Fibroblast of lung (primary cell): ENCODE measurements around the gene TRPM4. TPM values are rescaled to one million over a fixed set of nuclear protein-coding genes. Genes with fewer than 3 reads are reported as not detected.
"Not testable (repeated sequence)": the region's sequence is repeated elsewhere in the genome, so short reads cannot be mapped to it uniquely, and the experiment has no call there.

ENCODE experiments used
- DNase-seq, 2 donors: peaks; one replicate each; pipeline versions ENCODE4 v3.0.0 to v3.0.0-alpha.2; 2010; ENCODE audit warnings: low read depth in 2 of 2
- H2AFZ ChIP-seq: 2 replicates; pipeline ENCODE4 v1.5.1; 2012; ENCODE audit warnings: low read length, control low read depth, inconsistent platforms
- H3K27ac ChIP-seq: 2 replicates; pipeline ENCODE4 v1.5.1; 2011; ENCODE audit warnings: low read length, control low read depth; ENCODE audit not compliant: insufficient read depth
- H3K27me3 ChIP-seq: 2 replicates; pipeline ENCODE4 v1.5.1; 2011; ENCODE audit warnings: mild to moderate bottlenecking, low read length; ENCODE audit not compliant: control insufficient read depth, insufficient read depth
- H3K36me3 ChIP-seq: 2 replicates; pipeline ENCODE4 v1.5.1; 2011; ENCODE audit warnings: low read length; ENCODE audit not compliant: control insufficient read depth, insufficient read depth
- H3K4me1 ChIP-seq: 2 replicates; pipeline ENCODE4 v1.5.1; 2011; ENCODE audit warnings: low read length; ENCODE audit not compliant: control insufficient read depth, insufficient read depth; ENCODE audit errors: extremely low read depth
- H3K4me2 ChIP-seq: 2 replicates; pipeline ENCODE4 v1.5.1; 2011; ENCODE audit warnings: low read length, control low read depth; ENCODE audit not compliant: insufficient read depth; ENCODE audit errors: extremely low read depth
- H3K4me3 ChIP-seq, 4 experiments: fragments of 200-600 bp in 1 of 4; sonication (generic) in 1 of 4; replicated peaks in 1 of 4; 2 replicates each; pipeline ENCODE4 v1.5.1; 2011 to 2016; ENCODE audit warnings: low read length in 4 of 4, low read depth in 3 of 4, mild to moderate bottlenecking in 3 of 4, control low read depth in 2 of 4, inconsistent platforms in 1 of 4, mixed read lengths in 1 of 4; ENCODE audit not compliant: insufficient read depth in 1 of 4; ENCODE audit errors: control extremely low read depth in 1 of 4
- H3K79me2 ChIP-seq: 2 replicates; pipeline ENCODE4 v1.5.1; 2012; ENCODE audit warnings: mild to moderate bottlenecking, low read length, inconsistent platforms; ENCODE audit not compliant: control insufficient read depth, insufficient read depth
- H3K9ac ChIP-seq: 2 replicates; pipeline ENCODE4 v1.5.1; 2011; ENCODE audit warnings: mild to moderate bottlenecking, low read length, control low read depth; ENCODE audit not compliant: insufficient read depth
- H3K9me3 ChIP-seq: 2 replicates; pipeline ENCODE4 v1.5.1; 2012; ENCODE audit warnings: low read depth, low read length; ENCODE audit not compliant: control insufficient read depth, insufficient read depth
- H4K20me1 ChIP-seq: 2 replicates; pipeline ENCODE4 v1.5.1; 2011; ENCODE audit warnings: low read length; ENCODE audit not compliant: control insufficient read depth, insufficient read depth; ENCODE audit errors: extremely low read depth
- CTCF ChIP-seq, 2 donors: IDR thresholded peaks in 1 of 2; conservative IDR thresholded peaks in 1 of 2; 1 replicate in 1 of 2; 2 replicates in 1 of 2; pipeline ENCODE4 v1.5.1; 2011 to 2012; ENCODE audit warnings: low read length in 2 of 2, control low read depth in 1 of 2, inconsistent platforms in 1 of 2, low read depth in 1 of 2, mild to moderate bottlenecking in 1 of 2
- EZH2 ChIP-seq: IDR thresholded peaks from 2 replicates; pipeline ENCODE4 v1.5.1; 2012; ENCODE audit warnings: low read length, control low read depth, mild to moderate bottlenecking; ENCODE audit errors: missing control alignments
- polyA plus RNA-seq, 2 donors: library from polyadenylated mRNA; depleted of rRNA in 1 of 2; stranded (reverse) in 1 of 2; unstranded in 1 of 2; fragments of >200 nt; gene quantifications; 2 replicates each; pipeline ENCODE4 v1.2.1, GENCODE V29; 2011 to 2012; ENCODE audit warnings: missing spikeins in 1 of 2
- total RNA-seq: library from RNA; depleted of rRNA; stranded (reverse); fragments of >200 nt; gene quantifications from 2 replicates; pipeline ENCODE4 v1.2.1, GENCODE V29; 2014

Gene TRPM4
- total and polyA plus RNA-seq, 2 donors (not counting 1 experiment from before 2014, with no cell fraction given): 6.7 to 18.7 TPM

GRCh38 chr19:49205114-49205513 is 47.5 kb downstream of the TRPM4 start:
- Histone ChIP-seq H3K27me3 (no peaks in the 10 kb centered on the region), H3K4me3 (no peak overlapping the region), H2AFZ (no peak overlapping the region), H3K27ac (no peak overlapping the region), H3K36me3 (peaks cover 7% of the 10 kb centered on the region), H3K79me2 (no peaks in the 10 kb centered on the region), H3K4me2 (no peak overlapping the region), H3K4me1 (no peaks in the 10 kb centered on the region), H3K9me3 (no peaks in the 10 kb centered on the region), H4K20me1 (no peaks in the 10 kb centered on the region), H3K9ac (no peak overlapping the region)
- DNase-seq: no peak
- TF ChIP-seq CTCF (conservative IDR thresholded peaks at IDR 0.05 in 1 of 2, IDR thresholded peaks at IDR 0.05 in 1 of 2; ENCODE audit: low read depth in 1 of 2, low read length in 2 of 2): no peak
- no peak for TF ChIP-seq EZH2

- not testable (repeated sequence) for H2AFZ ChIP-seq, H3K4me3 ChIP-seq, H3K79me2 ChIP-seq, H3K9ac ChIP-seq, H3K27ac ChIP-seq, H3K27me3 ChIP-seq, H4K20me1 ChIP-seq, H3K4me1 ChIP-seq, H3K4me2 ChIP-seq, H3K36me3 ChIP-seq, DNase-seq, H3K9me3 ChIP-seq
These were observed 51.9 kb downstream of the TRPM4 start for GRCh38 chr19:49209502-49209901.

GRCh38 chr19:49210108-49210900 is 52.7 kb downstream of the TRPM4 start:
- DNase-seq: peak in 1 of 2 donors; percentile 49
- no peak overlapping the region for H2AFZ ChIP-seq
- no peaks in the 10 kb centered on the region for H3K27me3 ChIP-seq
- no peaks in the 10 kb centered on the region for H4K20me1 ChIP-seq
- no peaks in the 10 kb centered on the region for H3K79me2 ChIP-seq
- no peak overlapping the region for H3K4me2 ChIP-seq
- H3K36me3 ChIP-seq: peaks cover 3% of the 10 kb centered on the region
- H3K27ac ChIP-seq: no peak overlapping the region
- TF ChIP-seq CTCF (conservative IDR thresholded peaks at IDR 0.05 in 1 of 2, IDR thresholded peaks at IDR 0.05 in 1 of 2; ENCODE audit: low read depth in 1 of 2, low read length in 2 of 2): peak in 1 of 2 donors; percentile 3
- TF ChIP-seq EZH2: no peak
- H3K4me1 ChIP-seq: no peaks in the 10 kb centered on the region
- no peak overlapping the region for H3K9ac ChIP-seq
- peak overlapping the region in 1 of 4 experiments; percentile 17 for H3K4me3 ChIP-seq
- H3K9me3 ChIP-seq: no peaks in the 10 kb centered on the region
